Measurements from ENCODE around the gene WNT2B.
A peak's percentile ranks its signal among the peaks of the same experiment; 100 is the strongest.
"Not testable (repeated sequence)": the region's sequence is repeated elsewhere in the genome, so short reads cannot be mapped to it uniquely, and the experiment has no call there.

Gene WNT2B

GRCh38 chr1:112508278-112509004 lies at the start of gene WNT2B:
Gene WNT2B (plus strand): TSS chr1:112508965. CDS start chr1:112509263, 298 bp downstream.
- ATAC-seq (peak; percentile 76), DNase-seq (ENCODE audit: low spot score in 2 of 2) (peak; percentile 25 to 72)
- H3K9me3 Mint-ChIP-seq: no peaks in the 10 kb centered on the region
- H3K36me3 Mint-ChIP-seq: no peaks in the 10 kb centered on the region
- H3K27ac Mint-ChIP-seq: no peak within 1 kb of the TSS
- no peaks in the 10 kb centered on the region for H3K4me1 Mint-ChIP-seq
- peak within 1 kb of the TSS; percentile 74 for H3K4me3 Mint-ChIP-seq

GRCh38 chr1:112460615-112461014 lies 48.1 kb upstream of the WNT2B start:
- peaks cover 3% of the 10 kb centered on the region for H3K4me1 Mint-ChIP-seq
- no peak overlapping the region for H3K27ac Mint-ChIP-seq
- no peaks in the 10 kb centered on the region for H3K36me3 Mint-ChIP-seq
- no peak for ATAC-seq
- DNase-seq (ENCODE audit: low spot score in 2 of 2): no peak
- no peak overlapping the region for H3K4me3 Mint-ChIP-seq
- H3K9me3 Mint-ChIP-seq: no peaks in the 10 kb centered on the region

DNA sequence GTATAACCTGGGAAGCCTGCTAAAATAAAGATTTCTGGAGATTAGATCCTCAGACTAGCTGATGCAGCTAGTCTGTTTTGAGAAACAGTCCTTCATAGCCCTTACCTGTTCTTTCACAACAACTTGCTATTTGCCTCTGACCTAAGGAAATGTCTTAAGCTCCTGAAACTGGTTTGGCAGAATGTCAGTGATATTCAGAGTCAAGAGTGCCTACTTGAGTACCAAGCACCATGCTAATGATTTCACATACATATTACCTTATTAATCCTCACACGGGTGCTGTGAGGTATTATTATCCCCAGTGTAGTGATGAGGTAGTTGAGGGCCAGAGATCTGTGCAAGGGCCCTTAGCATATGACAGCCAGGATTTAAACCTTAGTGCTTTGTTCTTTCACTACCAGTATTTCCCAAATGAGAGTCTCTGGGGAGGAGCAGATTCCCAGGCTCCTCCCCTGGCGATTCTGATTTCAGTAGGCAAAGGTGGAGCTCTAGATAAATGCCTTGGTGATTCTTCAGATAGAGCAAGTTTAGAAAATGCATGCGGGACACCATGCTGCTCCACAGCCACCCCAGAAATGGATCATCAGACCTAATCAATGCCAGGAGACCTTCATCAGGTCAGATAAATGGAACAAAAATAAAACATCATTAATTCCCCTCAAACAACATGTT lies 47.4 kb upstream of the WNT2B start:
- H3K36me3 Mint-ChIP-seq: no peaks in the 10 kb centered on the region
- no peak for ATAC-seq
- no peaks in the 10 kb centered on the region for H3K9me3 Mint-ChIP-seq
- no peak for DNase-seq (ENCODE audit: low spot score in 2 of 2)
- H3K27ac Mint-ChIP-seq: no peak overlapping the region
- peaks cover 10% of the 10 kb centered on the region for H3K4me1 Mint-ChIP-seq
- H3K4me3 Mint-ChIP-seq: no peak overlapping the region

DNA sequence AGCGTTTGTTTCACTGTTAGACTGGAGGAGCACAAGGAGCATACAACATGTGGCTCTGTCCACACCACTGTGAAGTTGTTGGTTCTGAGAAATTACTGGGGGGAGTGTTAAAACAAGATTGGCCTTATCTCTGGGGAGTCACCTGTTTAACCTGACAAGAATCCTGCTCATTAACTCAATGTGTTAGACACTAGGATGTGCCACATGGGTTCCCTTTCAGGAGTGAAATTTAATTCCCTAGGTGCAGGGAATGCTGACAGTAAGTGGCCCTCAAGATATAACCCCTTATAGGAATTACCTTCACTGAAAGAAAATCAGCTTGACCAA lies 45.8 kb upstream of the WNT2B start:
- peaks cover 15% of the 10 kb centered on the region for H3K4me1 Mint-ChIP-seq
- no peaks in the 10 kb centered on the region for H3K9me3 Mint-ChIP-seq
- H3K27ac Mint-ChIP-seq: no peak overlapping the region
- DNase-seq (ENCODE audit: low spot score in 2 of 2) (no peak), ATAC-seq (no peak)
- no peak overlapping the region for H3K4me3 Mint-ChIP-seq
- no peaks in the 10 kb centered on the region for H3K36me3 Mint-ChIP-seq

DNA sequence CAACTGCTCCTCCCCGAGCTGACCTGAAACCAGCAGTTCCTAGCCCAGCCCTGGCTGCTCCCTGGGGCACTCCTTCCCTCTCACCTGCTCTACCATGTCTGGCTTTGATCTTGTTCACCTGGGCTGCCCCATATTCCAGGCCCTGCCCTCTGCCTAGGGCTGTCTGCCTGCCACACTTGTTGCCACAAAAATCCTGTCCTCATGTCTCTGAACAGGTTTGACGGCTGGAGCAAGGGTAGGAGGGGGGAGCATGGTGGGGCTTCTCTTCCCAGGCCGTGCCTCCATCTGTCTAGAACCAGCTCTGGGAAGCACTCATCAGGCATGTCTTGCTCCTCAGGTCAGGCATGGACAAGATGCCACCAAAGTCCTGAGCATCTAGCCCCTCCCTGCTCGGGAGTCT lies 44.3 kb upstream of the WNT2B start:
- no peaks in the 10 kb centered on the region for H3K9me3 Mint-ChIP-seq
- ATAC-seq: no peak

DNA sequence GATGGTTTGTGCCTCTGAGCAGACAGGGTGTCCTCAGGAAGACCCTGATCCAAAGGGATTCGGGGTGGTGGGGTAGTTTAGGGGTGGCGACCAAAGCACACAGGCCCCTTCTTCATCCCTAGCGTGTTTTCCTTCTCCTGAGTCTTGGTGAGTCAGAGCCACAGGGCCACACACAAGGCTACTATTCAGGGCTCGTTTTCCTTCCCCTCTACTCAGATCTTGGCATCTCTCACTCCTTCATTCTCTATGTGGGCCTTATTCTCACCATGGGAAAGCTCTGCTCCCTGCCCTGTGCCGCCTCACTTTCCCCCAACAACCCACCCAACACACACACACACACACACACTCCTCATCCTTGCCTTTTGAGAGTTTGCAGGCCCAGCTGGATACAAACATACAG lies 43.6 kb upstream of the WNT2B start:
- H3K27ac Mint-ChIP-seq: no peak overlapping the region
- no peaks in the 10 kb centered on the region for H3K36me3 Mint-ChIP-seq
- DNase-seq (ENCODE audit: low spot score in 2 of 2) (no peak), ATAC-seq (no peak)
- no peaks in the 10 kb centered on the region for H3K9me3 Mint-ChIP-seq
- peaks cover 15% of the 10 kb centered on the region for H3K4me1 Mint-ChIP-seq
- H3K4me3 Mint-ChIP-seq: no peak overlapping the region

More for the DNA sequence above, 44.3 kb upstream of the WNT2B start:
- Mint-ChIP-seq H3K4me3 (no peak overlapping the region), H3K36me3 (no peaks in the 10 kb centered on the region), H3K4me1 (peaks cover 15% of the 10 kb centered on the region), H3K27ac (no peak overlapping the region)
- DNase-seq (ENCODE audit: low spot score in 2 of 2): no peak

DNA sequence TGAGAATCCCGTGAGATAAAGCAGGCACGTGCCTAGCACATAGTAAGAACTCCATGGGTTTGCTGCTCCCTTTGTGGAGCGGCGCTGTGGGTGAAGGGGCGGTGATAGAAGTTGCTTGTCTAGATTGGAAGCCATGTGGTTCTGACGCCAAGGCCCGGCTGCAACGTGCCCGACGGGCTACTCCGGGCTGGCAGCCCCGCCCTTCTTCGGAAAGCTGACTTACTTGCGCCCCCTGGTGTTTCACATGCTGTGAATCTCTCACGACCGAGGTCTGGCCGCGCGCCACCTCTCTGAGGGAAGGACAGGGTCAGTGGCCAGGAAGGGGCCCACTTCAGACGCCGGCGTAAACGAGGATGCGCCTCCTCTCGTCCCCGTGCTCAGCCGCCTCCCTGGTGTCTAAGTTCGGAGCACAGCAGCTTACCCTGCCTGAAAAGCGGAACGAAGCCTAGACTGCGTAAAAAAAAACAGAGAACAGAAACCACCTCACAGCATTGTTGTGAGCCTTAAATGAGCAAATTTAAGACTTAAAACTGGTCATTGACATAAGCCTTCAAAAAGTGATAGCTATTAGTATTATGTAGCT lies 42.6 kb upstream of the WNT2B start:
- Mint-ChIP-seq H3K4me1 (peaks cover 15% of the 10 kb centered on the region), H3K36me3 (no peaks in the 10 kb centered on the region), H3K4me3 (peak overlapping the region; percentile 67), H3K9me3 (no peaks in the 10 kb centered on the region), H3K27ac (peak overlapping the region; percentile 82)
- ATAC-seq: peak; percentile 94
- peak; percentile 89 to 94 for DNase-seq (ENCODE audit: low spot score in 2 of 2)

- not testable (repeated sequence) for H3K36me3 Mint-ChIP-seq; ATAC-seq; H3K9me3 Mint-ChIP-seq; DNase-seq (ENCODE audit: low spot score in 2 of 2); H3K27ac Mint-ChIP-seq; H3K4me3 Mint-ChIP-seq
- peaks cover 15% of the 10 kb centered on the region for H3K4me1 Mint-ChIP-seq
These were observed 38.4 kb upstream of the WNT2B start for GRCh38 chr1:112470324-112470723.

DNA sequence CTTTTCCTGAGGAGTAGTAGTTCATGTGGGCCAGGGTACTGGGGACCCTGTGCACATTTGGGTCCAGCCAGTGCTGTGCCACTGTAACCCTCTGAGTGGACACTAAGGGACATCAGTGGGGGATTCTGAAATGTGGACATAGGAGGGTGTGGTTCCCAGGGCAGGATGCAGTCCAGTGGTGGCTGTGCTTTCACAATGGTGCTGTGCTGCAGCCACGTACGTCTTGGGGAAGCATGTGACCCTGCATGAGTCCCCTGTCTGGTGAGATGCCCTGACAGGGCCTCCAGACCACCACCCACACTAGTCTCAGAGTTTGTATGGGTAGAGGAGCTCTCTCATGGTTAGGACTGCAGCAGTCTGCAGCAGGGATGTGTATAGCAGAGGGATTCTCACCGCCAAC lies 37.8 kb upstream of the WNT2B start:
- Mint-ChIP-seq H3K4me3 (no peak overlapping the region), H3K27ac (no peak overlapping the region), H3K36me3 (no peaks in the 10 kb centered on the region), H3K4me1 (peaks cover 8% of the 10 kb centered on the region), H3K9me3 (peaks cover under 1% of the 10 kb centered on the region)
- DNase-seq (ENCODE audit: low spot score in 2 of 2) (no peak), ATAC-seq (no peak)

DNA sequence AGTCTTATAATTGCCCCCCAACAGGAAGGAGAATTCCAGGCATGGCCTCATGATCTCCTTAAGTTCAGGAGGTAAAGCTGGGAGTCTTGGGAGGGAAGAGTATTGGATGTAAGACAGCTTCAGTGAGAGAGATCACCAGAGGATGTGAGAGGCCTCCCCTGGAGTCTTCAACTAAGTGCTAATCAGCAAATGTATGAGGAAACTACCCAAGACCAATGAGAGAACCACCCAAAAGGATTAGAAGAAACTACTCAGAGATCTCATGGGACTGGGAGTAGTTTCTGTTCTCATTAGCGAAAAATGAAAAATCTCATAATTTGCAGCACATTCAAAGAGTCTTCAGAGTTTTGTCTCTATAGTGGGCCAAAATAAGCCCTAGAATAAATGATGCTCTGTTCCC lies 36.6 kb upstream of the WNT2B start:
- Mint-ChIP-seq H3K4me3 (no peak overlapping the region), H3K36me3 (no peaks in the 10 kb centered on the region), H3K4me1 (no peaks in the 10 kb centered on the region), H3K27ac (no peak overlapping the region), H3K9me3 (peaks cover 7% of the 10 kb centered on the region)
- DNase-seq (ENCODE audit: low spot score in 2 of 2) (no peak), ATAC-seq (no peak)

DNA sequence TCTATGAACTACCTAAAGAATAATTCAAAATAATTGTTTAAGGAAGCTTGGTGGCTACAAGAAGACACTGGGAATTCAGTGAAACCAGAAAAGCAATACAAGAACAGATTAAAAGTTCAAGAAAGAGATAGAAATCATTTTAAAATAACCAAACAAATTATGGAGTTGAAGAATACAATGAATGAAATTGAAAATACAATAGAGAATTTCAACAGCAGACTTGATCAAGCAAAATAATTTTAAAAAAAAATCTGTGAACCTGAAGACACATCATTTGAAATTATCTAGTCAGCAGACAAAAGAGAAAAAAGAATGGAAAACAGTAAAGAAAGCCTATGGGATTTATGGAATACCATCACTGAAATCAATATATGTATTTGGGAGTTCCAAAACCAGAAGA lies 31.2 kb upstream of the WNT2B start:
- no peak overlapping the region for H3K4me3 Mint-ChIP-seq
- H3K4me1 Mint-ChIP-seq: no peaks in the 10 kb centered on the region
- H3K36me3 Mint-ChIP-seq: no peaks in the 10 kb centered on the region
- DNase-seq (ENCODE audit: low spot score in 2 of 2) (no peak), ATAC-seq (no peak)
- H3K9me3 Mint-ChIP-seq: peaks cover 19% of the 10 kb centered on the region
- no peak overlapping the region for H3K27ac Mint-ChIP-seq

DNA sequence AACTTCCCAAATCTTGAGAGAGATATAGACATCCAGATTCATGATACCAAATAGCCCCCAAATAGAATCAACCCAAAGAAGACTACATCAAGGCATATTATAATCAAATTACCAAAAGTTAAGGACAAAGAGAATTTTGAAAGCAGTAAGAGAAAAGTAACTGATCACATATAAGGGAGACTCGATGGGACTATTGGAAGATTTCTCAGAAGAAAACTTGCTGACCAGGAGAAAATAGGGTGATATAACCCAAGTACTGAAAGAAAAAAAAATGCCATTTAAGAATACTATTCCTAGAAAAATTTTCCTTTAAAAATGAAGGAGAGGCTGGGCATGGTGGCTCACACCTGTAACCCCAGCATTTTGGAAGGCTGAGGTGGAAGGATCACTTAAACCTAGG lies 30.5 kb upstream of the WNT2B start:
- Mint-ChIP-seq H3K9me3 (peaks cover 19% of the 10 kb centered on the region), H3K36me3 (no peaks in the 10 kb centered on the region), H3K4me1 (no peaks in the 10 kb centered on the region), H3K4me3 (no peak overlapping the region), H3K27ac (no peak overlapping the region)
- no peak for ATAC-seq
- DNase-seq (ENCODE audit: low spot score in 2 of 2): no peak

DNA sequence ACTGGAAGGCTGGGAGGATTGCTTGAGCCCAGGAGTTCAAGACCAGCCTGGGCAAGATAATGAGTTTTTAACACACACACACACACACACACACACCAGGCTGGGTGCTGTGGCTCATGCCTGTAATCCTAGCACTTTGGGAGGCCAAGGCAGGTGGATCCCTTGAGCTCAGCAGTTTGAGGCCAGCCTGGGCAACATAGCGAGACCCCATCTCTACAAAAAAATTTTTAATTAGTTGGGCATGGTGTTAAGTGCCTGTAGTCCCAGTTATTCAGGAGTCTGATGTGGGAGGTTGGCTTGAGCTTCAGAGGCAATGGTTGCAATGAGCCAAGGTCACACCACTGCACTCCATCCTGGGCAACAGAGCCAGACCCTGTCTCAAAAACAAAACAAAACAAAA lies 22.7 kb upstream of the WNT2B start:
- H3K4me3 Mint-ChIP-seq; H3K4me1 Mint-ChIP-seq; ATAC-seq; H3K27ac Mint-ChIP-seq; H3K9me3 Mint-ChIP-seq; DNase-seq (ENCODE audit: low spot score in 2 of 2); H3K36me3 Mint-ChIP-seq: not testable (repeated sequence)

DNA sequence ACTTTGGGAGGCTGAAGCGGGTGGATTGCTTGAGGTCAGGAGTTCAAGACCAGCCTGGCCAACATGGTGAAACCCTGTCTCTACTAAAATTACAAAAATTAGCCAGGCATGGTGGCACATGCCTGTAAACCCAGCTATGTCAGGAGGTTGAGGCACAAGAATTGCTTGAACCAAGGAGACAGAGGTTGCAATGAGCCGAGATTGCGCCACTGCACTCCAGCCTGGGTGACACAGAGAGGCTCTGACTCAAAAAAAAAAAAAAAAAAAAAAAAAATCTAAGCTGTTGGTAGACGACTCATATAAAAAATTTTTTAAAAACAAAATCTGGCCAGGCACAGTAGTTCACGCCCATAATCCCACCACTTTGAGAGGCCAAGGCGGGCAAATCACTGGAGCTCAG lies 21.1 kb upstream of the WNT2B start:
- H3K9me3 Mint-ChIP-seq; H3K4me3 Mint-ChIP-seq; H3K36me3 Mint-ChIP-seq; ATAC-seq; H3K27ac Mint-ChIP-seq; DNase-seq (ENCODE audit: low spot score in 2 of 2); H3K4me1 Mint-ChIP-seq: not testable (repeated sequence)

GRCh38 chr1:112488141-112488540 lies 20.6 kb upstream of the WNT2B start:
- ATAC-seq (no peak), DNase-seq (ENCODE audit: low spot score in 2 of 2) (no peak)
- Mint-ChIP-seq H3K4me1 (peaks cover under 1% of the 10 kb centered on the region), H3K9me3 (no peaks in the 10 kb centered on the region), H3K4me3 (no peak overlapping the region), H3K36me3 (no peaks in the 10 kb centered on the region), H3K27ac (no peak overlapping the region)

- H3K36me3 Mint-ChIP-seq: no peaks in the 10 kb centered on the region
- DNase-seq (ENCODE audit: low spot score in 2 of 2): no peak
- H3K9me3 Mint-ChIP-seq: no peaks in the 10 kb centered on the region
- H3K27ac Mint-ChIP-seq: no peak overlapping the region
- no peak for ATAC-seq
- no peak overlapping the region for H3K4me3 Mint-ChIP-seq
- H3K4me1 Mint-ChIP-seq: peaks cover 7% of the 10 kb centered on the region
These were observed 16.7 kb upstream of the WNT2B start for GRCh38 chr1:112492076-112492475.

All from stimulated activated effector memory CD8-positive, alpha-beta T cell treated with anti-CD3 and anti-CD28 coated beads, Interleukin-12 subunit alpha, Interleukin-12 subunit beta, amount 100 ng/mL, for 72 hours (primary cell).